HepG2 (cell line): ENCODE measurements around the gene NALCN. TPM values are rescaled to one million over a fixed set of nuclear protein-coding genes. Genes with fewer than 3 reads are reported as not detected.

Experiments used
- ATAC-seq: fragments of 200-7000 bp; cut with Tn5 transposase; 3 replicates; pipeline ENCODE4 v1.9.1; 2020; ENCODE audit warnings: mild to moderate bottlenecking, moderate library complexity
- BruUV-seq: library from RNA; stranded (reverse); fragments of 400-500 nt; replicated peaks from 2 replicates; lab custom pipeline; 2021; lab: Mats Ljungman, UMichigan
- CTCF ChIA-PET: fragments of 300-600 bp; formaldehyde crosslinking; extraction: SDS; loops from one replicate; lab custom pipeline; 2021; ENCODE audit warnings: low total read pairs, inconsistent platforms, low intra/inter-chr PET ratio; lab: Yijun Ruan, JAX
- POLR2A ChIA-PET: fragments of 350-600 bp; sonication (Branson Sonifier 250); formaldehyde crosslinking; loops from one replicate; lab custom pipeline; 2020; ENCODE audit warnings: antibody characterized with exemption, inconsistent platforms; lab: Yijun Ruan, JAX
- DNase-seq: peaks from one replicate; pipeline ENCODE4 v3.0.0-alpha.2; 2015; ENCODE audit warnings: low spot score
- FAIRE-seq: peaks from 3 replicates; lab custom pipeline; 2011; peaks lifted over from hg19 to GRCh38; lab: Jason Lieb, UNC
- H2AFZ ChIP-seq: one replicate; pipeline ENCODE4 v1.6.1; 2011; ENCODE audit warnings: low read length, inconsistent platforms
- H3K27ac ChIP-seq: fragments of 300-600 bp; 3 replicates; pipeline ENCODE4 v1.8.0; 2011; ENCODE audit warnings: mixed run types, mild to moderate bottlenecking, mixed read lengths, low read length, inconsistent platforms; ENCODE audit not compliant: insufficient read depth; ENCODE audit errors: extremely low read length
- H3K27me3 ChIP-seq, 2 experiments: fragments of 200-600 bp in 1 of 2; 2 replicates in 1 of 2; 3 replicates in 1 of 2; pipeline versions ENCODE4 v1.6.0 to v1.8.0; 2011; ENCODE audit warnings: low read length in 2 of 2, mild to moderate bottlenecking in 2 of 2, moderate library complexity in 2 of 2, inconsistent platforms in 1 of 2; ENCODE audit not compliant: insufficient read depth in 2 of 2, control insufficient read depth in 1 of 2
- H3K36me3 ChIP-seq, 2 experiments: fragments of 200-600 bp in 1 of 2; replicated peaks in 1 of 2; 2 replicates in 1 of 2; 3 replicates in 1 of 2; pipeline versions ENCODE4 v1.5.1 to v1.8.0; 2011; ENCODE audit warnings: low read length in 2 of 2, inconsistent platforms in 1 of 2; ENCODE audit not compliant: insufficient read depth in 2 of 2, control insufficient read depth in 1 of 2
- H3K4me1 ChIP-seq: 2 replicates; pipeline ENCODE4 v1.5.1; 2012; ENCODE audit warnings: low read length, inconsistent platforms; ENCODE audit not compliant: insufficient read depth
- H3K4me2 ChIP-seq: 2 replicates; pipeline ENCODE4 v1.6.0; 2011; ENCODE audit warnings: low read depth, low read length, inconsistent platforms
- H3K4me3 ChIP-seq, 3 experiments: fragments of 200-600 bp in 1 of 3; sonication (generic), shearing (Covaris generic) in 1 of 3; replicated peaks in 1 of 3; 2 replicates each; pipeline ENCODE4 v1.5.1; 2011 to 2016; ENCODE audit warnings: low read length in 3 of 3, inconsistent platforms in 2 of 3, low read depth in 2 of 3, mild to moderate bottlenecking in 2 of 3, control low read depth in 1 of 3, mixed read lengths in 1 of 3; ENCODE audit not compliant: insufficient read depth in 1 of 3
- H3K79me2 ChIP-seq: one replicate; pipeline ENCODE4 v1.6.1; 2011; ENCODE audit warnings: low read length, inconsistent platforms; ENCODE audit not compliant: insufficient read depth
- H3K9ac ChIP-seq: 2 replicates; pipeline ENCODE4 v1.6.0; 2011; ENCODE audit warnings: mild to moderate bottlenecking, low read depth, low read length, inconsistent platforms; ENCODE audit not compliant: insufficient read depth
- H3K9me3 ChIP-seq: 2 replicates; pipeline ENCODE4 v1.5.1; 2012; ENCODE audit warnings: mild to moderate bottlenecking, low read length
- H4K20me1 ChIP-seq: 2 replicates; pipeline ENCODE4 v1.6.0; 2011; ENCODE audit warnings: inconsistent platforms, mild to moderate bottlenecking, low read length, moderate library complexity; ENCODE audit not compliant: insufficient read depth
- ADNP ChIP-seq: sonication (generic); formaldehyde crosslinking; IDR thresholded peaks from 2 replicates; pipeline ENCODE4 v1.4.0; 2020; ENCODE audit warnings: missing genetic modification reagents
- PHB2 ChIP-seq: fragments of 450-650 bp; IDR thresholded peaks from 2 replicates; pipeline ENCODE4 v1.6.1; 2018; ENCODE audit not compliant: partially characterized antibody
- ZNF446 ChIP-seq: sonication (generic); formaldehyde crosslinking; IDR thresholded peaks from 2 replicates; pipeline ENCODE4 v1.5.0; 2020; ENCODE audit warnings: mild to moderate bottlenecking, missing genetic modification reagents
- ZNF652 ChIP-seq: IDR thresholded peaks from 2 replicates; pipeline ENCODE4 v1.6.1; 2016; ENCODE audit warnings: low read depth, borderline replicate concordance
- ZNF781 ChIP-seq: sonication (generic); formaldehyde crosslinking; IDR thresholded peaks from 2 replicates; pipeline ENCODE4 v1.5.1; 2020; ENCODE audit warnings: borderline replicate concordance, mild to moderate bottlenecking, missing genetic modification reagents; ENCODE audit errors: not compliant biosample characterization
- WGBS: methylation state at CpG from one replicate; pipeline ENCODE4 v1.1.6; 2017; ENCODE audit warnings: low lambda C conversion rate; 5-methylcytosine and 5-hydroxymethylcytosine counted together
- in situ Hi-C: cut with HindIII; loops from 2 replicates; pipeline ENCODE4 v1.10.0; 2017; ENCODE audit warnings: low pct_unique_long_range_greater_than_20kb; ENCODE audit not compliant: extremely low pct_ligation_motif_present
- intact Hi-C: fragments of 100-400 bp; cut with micrococcal nuclease; formaldehyde crosslinking; loops from one replicate; pipeline ENCODE4 v1.10.0; 2022; ENCODE audit not compliant: unreplicated experiment
- polyA plus RNA-seq, 8 experiments: library from polyadenylated mRNA; depleted of rRNA in 3 of 8; stranded (reverse) in 7 of 8; unstranded in 1 of 8; fragments of >200 nt; fragmentation: Illumina TruSeq in 4 of 8; extraction: Trizol in 4 of 8; gene quantifications; 2 replicates each; pipeline versions ENCODE4 v1.2.1 to v1.2.3, GENCODE V29; 2011 to 2016; ENCODE audit warnings: low read depth in 4 of 8, missing spikeins in 1 of 8, mixed read lengths in 1 of 8; ENCODE audit not compliant: insufficient read depth in 1 of 8
- total RNA-seq, 5 experiments: library from RNA; depleted of rRNA; stranded (reverse); fragments of >200 nt; fragmentation: Illumina TruSeq; extraction: Trizol; gene quantifications; 2 replicates each; pipeline ENCODE4 v1.2.3, GENCODE V29; 2016; ENCODE audit warnings: low read depth in 1 of 5
- TF ChIP-seq, protein P1 (sequence below): sonication (generic); formaldehyde crosslinking; IDR thresholded peaks from 2 replicates; pipeline ENCODE4 v1.8.1; 2023; ENCODE audit warnings: mild to moderate bottlenecking, moderate library complexity, missing genetic modification reagents
- TF ChIP-seq, protein P2 (sequence below): sonication (generic); formaldehyde crosslinking; IDR thresholded peaks from 2 replicates; pipeline ENCODE4 v1.8.0; 2022; ENCODE audit warnings: mild to moderate bottlenecking, missing genetic modification reagents, moderate library complexity
- TF ChIP-seq, protein P3 (sequence below), 2 experiments: IDR thresholded peaks; 2 replicates each; pipeline ENCODE4 v1.6.1; 2011 to 2012; ENCODE audit warnings: low read length in 2 of 2, borderline replicate concordance in 1 of 2, low read depth in 1 of 2, mild to moderate bottlenecking in 1 of 2, moderate library complexity in 1 of 2
- TF ChIP-seq, protein P4 (sequence below): IDR thresholded peaks from 2 replicates; pipeline ENCODE4 v1.6.1; 2016

Gene NALCN
- total and polyA plus RNA-seq, 2 of the 13 experiments (the other 11 are each of a cell fraction or from before 2014, with no cell fraction given): not detected

DNA sequence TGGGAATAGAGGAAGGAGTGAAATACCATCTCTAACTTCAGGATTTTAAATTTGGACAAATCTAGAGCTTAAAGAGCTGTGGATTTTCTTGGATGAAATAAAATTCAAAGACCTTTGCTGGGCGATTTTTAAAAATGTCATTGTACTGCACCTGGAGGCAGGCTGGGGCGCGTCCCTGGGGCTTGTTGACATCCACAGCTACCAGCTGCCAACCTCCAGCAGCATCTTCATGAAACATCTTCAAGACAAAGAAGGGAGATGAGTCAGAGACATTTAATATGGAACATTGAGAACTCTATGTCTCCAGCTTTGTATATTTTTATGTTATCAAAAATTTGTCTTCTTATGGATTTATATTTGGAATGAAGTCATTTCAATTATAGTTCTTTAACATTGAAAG is 132.5 kb downstream of the NALCN start:
- WGBS: 0% methylated on average over 3 of the region's 3 CpGs
- Histone ChIP-seq H3K9ac (no peak overlapping the region), H3K27me3 (no peaks in the 10 kb centered on the region), H4K20me1 (no peaks in the 10 kb centered on the region), H3K4me3 (no peak overlapping the region), H3K79me2 (no peaks in the 10 kb centered on the region), H3K9me3 (no peaks in the 10 kb centered on the region), H2AFZ (no peak overlapping the region), H3K4me2 (no peak overlapping the region), H3K36me3 (no peaks in the 10 kb centered on the region), H3K27ac (no peak overlapping the region), H3K4me1 (no peaks in the 10 kb centered on the region)
- ATAC-seq: no peak
- TF ChIP-seq ADNP (CRISPR knock-in tag) (no peak), ZNF652 (no peak), ZNF446 (no peak), ZNF781 (no peak), PHB2 (no peak)
- TF ChIP-seq, protein P1, sequence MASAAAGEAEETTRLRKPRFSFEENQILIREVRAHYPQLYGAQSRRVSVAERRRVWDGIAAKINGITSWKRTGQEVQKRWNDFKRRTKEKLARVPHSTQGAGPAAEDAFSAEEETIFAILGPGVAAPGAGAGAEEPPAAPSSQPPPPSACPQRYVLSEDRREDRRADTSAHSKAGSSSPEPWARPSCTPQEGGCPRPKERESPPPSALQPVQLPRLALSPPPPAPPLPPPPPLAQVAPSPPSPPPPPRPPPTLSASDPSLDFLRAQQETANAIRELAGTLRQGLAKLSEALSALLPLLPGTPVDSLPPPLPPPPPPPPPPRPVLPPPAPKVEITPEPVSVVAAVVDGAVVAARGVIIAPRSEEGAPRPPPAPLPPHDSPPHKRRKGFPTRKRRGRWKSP (CRISPR knock-in tag): no peak
- TF ChIP-seq, protein P2, sequence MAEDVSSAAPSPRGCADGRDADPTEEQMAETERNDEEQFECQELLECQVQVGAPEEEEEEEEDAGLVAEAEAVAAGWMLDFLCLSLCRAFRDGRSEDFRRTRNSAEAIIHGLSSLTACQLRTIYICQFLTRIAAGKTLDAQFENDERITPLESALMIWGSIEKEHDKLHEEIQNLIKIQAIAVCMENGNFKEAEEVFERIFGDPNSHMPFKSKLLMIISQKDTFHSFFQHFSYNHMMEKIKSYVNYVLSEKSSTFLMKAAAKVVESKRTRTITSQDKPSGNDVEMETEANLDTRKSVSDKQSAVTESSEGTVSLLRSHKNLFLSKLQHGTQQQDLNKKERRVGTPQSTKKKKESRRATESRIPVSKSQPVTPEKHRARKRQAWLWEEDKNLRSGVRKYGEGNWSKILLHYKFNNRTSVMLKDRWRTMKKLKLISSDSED (CRISPR knock-in tag): no peak
- TF ChIP-seq, protein P3, sequence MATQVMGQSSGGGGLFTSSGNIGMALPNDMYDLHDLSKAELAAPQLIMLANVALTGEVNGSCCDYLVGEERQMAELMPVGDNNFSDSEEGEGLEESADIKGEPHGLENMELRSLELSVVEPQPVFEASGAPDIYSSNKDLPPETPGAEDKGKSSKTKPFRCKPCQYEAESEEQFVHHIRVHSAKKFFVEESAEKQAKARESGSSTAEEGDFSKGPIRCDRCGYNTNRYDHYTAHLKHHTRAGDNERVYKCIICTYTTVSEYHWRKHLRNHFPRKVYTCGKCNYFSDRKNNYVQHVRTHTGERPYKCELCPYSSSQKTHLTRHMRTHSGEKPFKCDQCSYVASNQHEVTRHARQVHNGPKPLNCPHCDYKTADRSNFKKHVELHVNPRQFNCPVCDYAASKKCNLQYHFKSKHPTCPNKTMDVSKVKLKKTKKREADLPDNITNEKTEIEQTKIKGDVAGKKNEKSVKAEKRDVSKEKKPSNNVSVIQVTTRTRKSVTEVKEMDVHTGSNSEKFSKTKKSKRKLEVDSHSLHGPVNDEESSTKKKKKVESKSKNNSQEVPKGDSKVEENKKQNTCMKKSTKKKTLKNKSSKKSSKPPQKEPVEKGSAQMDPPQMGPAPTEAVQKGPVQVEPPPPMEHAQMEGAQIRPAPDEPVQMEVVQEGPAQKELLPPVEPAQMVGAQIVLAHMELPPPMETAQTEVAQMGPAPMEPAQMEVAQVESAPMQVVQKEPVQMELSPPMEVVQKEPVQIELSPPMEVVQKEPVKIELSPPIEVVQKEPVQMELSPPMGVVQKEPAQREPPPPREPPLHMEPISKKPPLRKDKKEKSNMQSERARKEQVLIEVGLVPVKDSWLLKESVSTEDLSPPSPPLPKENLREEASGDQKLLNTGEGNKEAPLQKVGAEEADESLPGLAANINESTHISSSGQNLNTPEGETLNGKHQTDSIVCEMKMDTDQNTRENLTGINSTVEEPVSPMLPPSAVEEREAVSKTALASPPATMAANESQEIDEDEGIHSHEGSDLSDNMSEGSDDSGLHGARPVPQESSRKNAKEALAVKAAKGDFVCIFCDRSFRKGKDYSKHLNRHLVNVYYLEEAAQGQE (IDR thresholded peaks at IDR 0.05; ENCODE audit: borderline replicate concordance in 1 of 2, low read depth in 1 of 2, low read length in 2 of 2): no peak
- TF ChIP-seq, protein P4, sequence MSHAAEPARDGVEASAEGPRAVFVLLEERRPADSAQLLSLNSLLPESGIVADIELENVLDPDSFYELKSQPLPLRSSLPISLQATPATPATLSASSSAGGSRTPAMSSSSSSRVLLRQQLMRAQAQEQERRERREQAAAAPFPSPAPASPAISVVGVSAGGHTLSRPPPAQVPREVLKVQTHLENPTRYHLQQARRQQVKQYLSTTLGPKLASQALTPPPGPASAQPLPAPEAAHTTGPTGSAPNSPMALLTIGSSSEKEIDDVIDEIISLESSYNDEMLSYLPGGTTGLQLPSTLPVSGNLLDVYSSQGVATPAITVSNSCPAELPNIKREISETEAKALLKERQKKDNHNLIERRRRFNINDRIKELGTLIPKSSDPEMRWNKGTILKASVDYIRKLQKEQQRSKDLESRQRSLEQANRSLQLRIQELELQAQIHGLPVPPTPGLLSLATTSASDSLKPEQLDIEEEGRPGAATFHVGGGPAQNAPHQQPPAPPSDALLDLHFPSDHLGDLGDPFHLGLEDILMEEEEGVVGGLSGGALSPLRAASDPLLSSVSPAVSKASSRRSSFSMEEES (CRISPR knock-in tag): no peak
- CTCF ChIA-PET: no interaction called here
- FAIRE-seq: no peak
- in situ Hi-C loops: no loop called here
- no peak for DNase-seq
- POLR2A ChIA-PET: no interaction called here
- no TSS peak for BruUV-seq
- intact Hi-C loops: no loop called here
